K562 (cell line): Measurements from ENCODE around the gene CCT5. TPM values are rescaled to one million over a fixed set of nuclear protein-coding genes. Genes with fewer than 3 reads are reported as not detected.

Experiments
- ATAC-seq: fragments of 200-7000 bp; cut with Tn5 transposase; 3 replicates; pipeline ENCODE4 v1.9.1; 2020; ENCODE audit warnings: moderate library complexity
- BruUV-seq: library from RNA; stranded (reverse); fragments of 400-500 nt; replicated peaks from 2 replicates; lab custom pipeline; 2021; lab: Mats Ljungman, UMichigan
- CTCF ChIA-PET: fragments of 300-600 bp; formaldehyde crosslinking; extraction: SDS; loops from one replicate; lab custom pipeline; 2021; ENCODE audit warnings: low intra/inter-chr PET ratio; lab: Yijun Ruan, JAX
- POLR2A ChIA-PET: fragments of 300-600, 350-650 bp; sonication (Branson Sonifier 250); formaldehyde crosslinking; extraction: SDS; loops from one replicate; lab custom pipeline; 2021; ENCODE audit warnings: antibody characterized with exemption, inconsistent platforms; lab: Yijun Ruan, JAX
- DNase-seq, 4 experiments: peaks; one replicate each; pipeline versions ENCODE4 v3.0.0 to v3.0.0-alpha.2; 2011 to 2018; ENCODE audit warnings: low spot score in 3 of 4, mixed read lengths in 3 of 4; ENCODE audit errors: extremely low read depth in 1 of 4
- FAIRE-seq: peaks from 2 replicates; lab custom pipeline; 2011; peaks lifted over from hg19 to GRCh38; lab: Jason Lieb, UNC
- H2AFZ ChIP-seq: 2 replicates; pipeline ENCODE4 v1.6.0; 2011; ENCODE audit warnings: low read depth, low read length, control low read depth, inconsistent platforms
- H3K27ac ChIP-seq: fragments of 200-600 bp; 3 replicates; pipeline ENCODE4 v1.8.0; 2011; ENCODE audit warnings: low read depth, mild to moderate bottlenecking, control low read depth, inconsistent platforms, low read length, moderate library complexity, mixed read lengths; ENCODE audit errors: extremely low read depth
- H3K27me3 ChIP-seq, 2 experiments: fragments of 300-600 bp in 1 of 2; 2 replicates in 1 of 2; 3 replicates in 1 of 2; pipeline versions ENCODE4 v1.6.0 to v1.8.0; 2011; ENCODE audit warnings: inconsistent platforms in 2 of 2, low read length in 2 of 2, mild to moderate bottlenecking in 1 of 2, mixed read lengths in 1 of 2, moderate library complexity in 1 of 2; ENCODE audit not compliant: control insufficient read depth in 2 of 2, insufficient read depth in 2 of 2
- H3K36me3 ChIP-seq: fragments of 300-600 bp; 3 replicates; pipeline ENCODE4 v1.8.0; 2011; ENCODE audit warnings: mild to moderate bottlenecking, low read length, inconsistent platforms; ENCODE audit not compliant: control insufficient read depth, insufficient read depth
- H3K4me1 ChIP-seq, 2 experiments: fragments of 200-600 bp in 1 of 2; replicated peaks in 1 of 2; 2 replicates in 1 of 2; 3 replicates in 1 of 2; pipeline versions ENCODE4 v1.5.1 to v1.8.0; 2011; ENCODE audit warnings: inconsistent platforms in 2 of 2, low read length in 2 of 2, mild to moderate bottlenecking in 1 of 2, mixed read lengths in 1 of 2, moderate library complexity in 1 of 2; ENCODE audit not compliant: control insufficient read depth in 2 of 2, insufficient read depth in 2 of 2
- H3K4me2 ChIP-seq: 2 replicates; pipeline ENCODE4 v1.6.1; 2011; ENCODE audit warnings: low read length, control low read depth, inconsistent platforms, mixed read lengths; ENCODE audit not compliant: insufficient read depth
- H3K4me3 ChIP-seq: fragments of 200-600 bp; sonication (generic), shearing (Covaris generic); 2 replicates; pipeline ENCODE4 v1.5.1; 2016; ENCODE audit warnings: control low read depth, inconsistent platforms
- H3K79me2 ChIP-seq: fragments of 200-600 bp; 3 replicates; pipeline ENCODE4 v1.8.0; 2011; ENCODE audit warnings: low read length, inconsistent platforms; ENCODE audit not compliant: control insufficient read depth, insufficient read depth
- H3K9ac ChIP-seq, 2 experiments: 2 replicates each; pipeline versions ENCODE4 v1.6.0 to v1.6.1; 2011; ENCODE audit warnings: low read depth in 2 of 2, low read length in 2 of 2, control low read depth in 1 of 2, inconsistent platforms in 1 of 2, mild to moderate bottlenecking in 1 of 2, mixed read lengths in 1 of 2; ENCODE audit not compliant: insufficient read depth in 1 of 2
- H3K9me1 ChIP-seq: one replicate; pipeline ENCODE4 v1.6.0; 2011; ENCODE audit warnings: inconsistent platforms, mild to moderate bottlenecking, low read length, moderate library complexity; ENCODE audit not compliant: control insufficient read depth, insufficient read depth
- H3K9me3 ChIP-seq: replicated peaks from 2 replicates; pipeline ENCODE4 v1.5.1; 2011; ENCODE audit warnings: low read depth, low read length, inconsistent platforms; ENCODE audit not compliant: control insufficient read depth, insufficient read depth
- H4K20me1 ChIP-seq: replicated peaks from 2 replicates; pipeline ENCODE4 v1.6.1; 2011; ENCODE audit warnings: low read length, inconsistent platforms, mixed read lengths; ENCODE audit not compliant: control insufficient read depth, insufficient read depth
- BCL6 ChIP-seq: fragments of 250-450 bp; sonication (Bioruptor Pico); IDR thresholded peaks from 2 replicates; pipeline ENCODE4 v1.4.0; 2020
- HDGF ChIP-seq: fragments of 450-650 bp; IDR thresholded peaks from 2 replicates; pipeline ENCODE4 v1.6.1; 2016
- HMGXB4 ChIP-seq: sonication (generic); formaldehyde crosslinking; IDR thresholded peaks from 2 replicates; pipeline ENCODE4 v1.8.1; 2023; ENCODE audit warnings: mild to moderate bottlenecking, missing genetic modification reagents
- NR2C2 ChIP-seq, 2 experiments: fragments of 200-800 bp in 1 of 2; sonication (Bioruptor generic) in 1 of 2; sonication (generic) in 1 of 2; formaldehyde crosslinking in 1 of 2; IDR thresholded peaks; 2 replicates each; pipeline versions ENCODE4 v1.6.1 to v1.8.0; 2016 to 2022; ENCODE audit warnings: mild to moderate bottlenecking in 1 of 2, missing compliant biosample characterization in 1 of 2, missing genetic modification characterization in 1 of 2, missing genetic modification reagents in 1 of 2
- RREB1 ChIP-seq: fragments of 250-450 bp; sonication (Bioruptor Pico); IDR thresholded peaks from 2 replicates; pipeline ENCODE4 v1.4.0; 2020
- SIN3A ChIP-seq, 2 experiments: fragments of 150-350 bp in 1 of 2; IDR thresholded peaks; 2 replicates each; pipeline ENCODE4 v1.6.1; 2011 to 2016; ENCODE audit warnings: borderline replicate concordance in 2 of 2, low read depth in 2 of 2, low read length in 2 of 2, mild to moderate bottlenecking in 2 of 2, moderate library complexity in 2 of 2; ENCODE audit not compliant: control insufficient read depth in 1 of 2
- ZFP1 ChIP-seq: fragments of 450-650 bp; formaldehyde crosslinking; IDR thresholded peaks from 2 replicates; pipeline ENCODE4 v1.4.0; 2020; ENCODE audit warnings: mild to moderate bottlenecking, mixed read lengths
- ZNF583 ChIP-seq: fragments of 250-450 bp; sonication (Bioruptor Pico); IDR thresholded peaks from 2 replicates; pipeline ENCODE4 v1.4.0; 2020
- WGBS: fragments of 100-300 bp; shearing (Covaris generic); methylation state at CpG from one replicate; pipeline ENCODE4 v1.1.6; 2016; ENCODE audit warnings: low coverage, mixed read lengths; ENCODE audit not compliant: insufficient coverage; ENCODE audit errors: missing lambda C conversion rate; 5-methylcytosine and 5-hydroxymethylcytosine counted together
- in situ Hi-C: fragments of 300-500 bp; cut with MboI; formaldehyde crosslinking; loops from 4 replicates; pipeline ENCODE4 v1.15.0; 2018; ENCODE audit warnings: inconsistent platforms, mixed read lengths
- intact Hi-C: fragments of 100-400 bp; cut with micrococcal nuclease; formaldehyde crosslinking; loops from 2 replicates; pipeline ENCODE4 v1.14.2; 2022
- polyA plus RNA-seq, 8 experiments: library from polyadenylated mRNA; depleted of rRNA in 4 of 8; stranded (reverse) in 5 of 8; unstranded in 3 of 8; fragments of >200 nt; fragmentation: Nextera tagmentation in 2 of 8; fragmentation: Illumina TruSeq in 1 of 8; extraction: Ambion mirVana in 2 of 8; extraction: Trizol in 1 of 8; gene quantifications; 2 replicates each; pipeline versions ENCODE4 v1.2.1 to v1.2.3, GENCODE V29; 2011 to 2014; ENCODE audit warnings: inconsistent platforms in 1 of 8, missing spikeins in 1 of 8
- total RNA-seq, 7 experiments: library from RNA; depleted of rRNA in 6 of 7; stranded (reverse); fragments of >200 nt in 6 of 7; fragmentation: Illumina TruSeq in 2 of 7; extraction: Trizol in 2 of 7; gene quantifications; 2 replicates each; pipeline versions ENCODE4 v1.2.1 to v1.2.3, GENCODE V29; 2011 to 2021; ENCODE audit warnings: low replicate concordance in 1 of 7

Gene CCT5
- total and polyA plus RNA-seq, 9 of the 15 experiments (the other 6 are each of a cell fraction or from before 2014, with no cell fraction given), result 782 to 1,606 (median 1,153) TPM

- no peak for TF ChIP-seq BCL6 (CRISPR knock-in tag)
- peak; percentile 71; the same call in 1 of the 2 replicates for TF ChIP-seq HDGF
- no peak for TF ChIP-seq ZNF583
Measured at GRCh38 chr5:10306114-10306513, 56.0 kb downstream of the CCT5 start (continued).

- H2AFZ ChIP-seq, result peak overlapping the region; percentile 86
- no peaks in the 10 kb centered on the region for H4K20me1 ChIP-seq
- H3K9me3 ChIP-seq, result no peaks in the 10 kb centered on the region
- ChIA-PET CTCF (no interaction called here), POLR2A (interaction anchor here (0.8 to 4.9 kb wide), 3 partner anchors 8 to 14 kb away, joined by 3 to 31 read pairs (median 4); no protein-coding TSS in a partner anchor)
- peak overlapping the region; percentile 75 to 92 for H3K9ac ChIP-seq
- in situ Hi-C loops (no loop called here), intact Hi-C loops (loop anchor here (5.0 to 10.0 kb wide), 2 partner anchors 55 to 298 kb away; partner anchors contain the start of gene CCT5)
- ATAC-seq, result 0 out of 3 replicates have a peak, but pooled peaks have one; percentile 2
- no peaks in the 10 kb centered on the region for H3K27me3 ChIP-seq
- DNase-seq, result no peak
- H3K36me3 ChIP-seq, result peaks cover 30% of the 10 kb centered on the region
- WGBS, result 6% methylated on average over 8 of the region's 8 CpGs
- BruUV-seq, result TSS peak; percentile 42
- peaks cover 59% of the 10 kb centered on the region for H3K79me2 ChIP-seq
- TF ChIP-seq ZFP1 (CRISPR knock-in tag) (no peak), HMGXB4 (CRISPR knock-in tag) (no peak), NR2C2 (CRISPR knock-in tag; IDR thresholded peaks at IDR 0.05) (no peak), NR2C2 (tag; IDR thresholded peaks at IDR 0.05) (peak; percentile 22; the same call in 1 of the 2 replicates), RREB1 (CRISPR knock-in tag) (0 out of 2 replicates have a peak, but pooled peaks have one; percentile 32), SIN3A (IDR thresholded peaks at IDR 0.05; ENCODE audit: borderline replicate concordance in 2 of 2, control insufficient read depth in 1 of 2, low read depth in 2 of 2, low read length in 2 of 2) (peak in 1 of 2 experiments; percentile 31; a peak in 1 of 4 replicates)
- peaks cover 48 to 77% of the 10 kb centered on the region in 2 experiments for H3K4me1 ChIP-seq
- H3K27ac ChIP-seq, result peak overlapping the region; percentile 91
- H3K9me1 ChIP-seq, result no peaks in the 10 kb centered on the region
- no peak for FAIRE-seq
- H3K4me2 ChIP-seq, result peak overlapping the region; percentile 98
- peak overlapping the region; percentile 78 for H3K4me3 ChIP-seq
Measured at GRCh38 chr5:10306806-10307205, 56.7 kb downstream of the CCT5 start.
